Neural progenitor cell (in vitro differentiated cells): ENCODE measurements around the gene CREG1.

Experiments
- CTCF ChIP-seq: fragments of 200-600 bp; sonication (generic); IDR thresholded peaks from 2 replicates; pipeline ENCODE4 v1.5.1; 2017; ENCODE audit warnings: antibody characterized with exemption, mild to moderate bottlenecking
- EZH2 ChIP-seq: fragments of 200-600 bp; sonication (generic); IDR thresholded peaks from 2 replicates; pipeline ENCODE4 v1.6.1; 2017; ENCODE audit warnings: antibody characterized with exemption, mild to moderate bottlenecking, moderate library complexity
- EZH2phosphoT487 ChIP-seq: fragments of 200-600 bp; sonication (generic); IDR thresholded peaks from 2 replicates; pipeline ENCODE4 v1.6.1; 2017; ENCODE audit warnings: antibody characterized with exemption

- TF ChIP-seq CTCF (no peak), EZH2 (no peak), EZH2phosphoT487 (no peak)
Observed at GRCh38 chr1:167517535-167518330, 35.8 kb downstream of the CREG1 start.
